Endothelial cell of umbilical vein (primary cell): ENCODE data around the gene CEACAM6. TPM values are rescaled to one million over a fixed set of nuclear protein-coding genes. Genes with fewer than 3 reads are reported as not detected.
"Not testable (repeated sequence)": the region's sequence is repeated elsewhere in the genome, so short reads cannot be mapped to it uniquely, and the experiment has no call there.

Experiments
- BruUV-seq: library from RNA; stranded (reverse); fragments of 400-500 nt; replicated peaks from 2 replicates; lab custom pipeline; 2021; lab: Mats Ljungman, UMichigan
- CTCF ChIA-PET: fragments of 300-600, 350-600 bp; sonication (Branson Sonifier 250); formaldehyde crosslinking; loops from one replicate; lab custom pipeline; 2021; ENCODE audit warnings: antibody characterized with exemption, inconsistent platforms; lab: Charles Lee
- POLR2A ChIA-PET: fragments of 300-600, 350-600 bp; sonication (Branson Sonifier 250); formaldehyde crosslinking; loops from one replicate; lab custom pipeline; 2021; ENCODE audit warnings: antibody characterized with exemption, inconsistent platforms; lab: Charles Lee
- DNase-seq: peaks from one replicate; pipeline ENCODE4 v3.0.0-alpha.2; 2011; ENCODE audit warnings: low read depth, low spot score
- FAIRE-seq: peaks from 2 replicates; lab custom pipeline; 2011; peaks lifted over from hg19 to GRCh38; lab: Jason Lieb, UNC
- H2AFZ ChIP-seq: 2 replicates; pipeline ENCODE4 v1.6.0; 2012; ENCODE audit warnings: low read depth, low read length, control low read depth, inconsistent platforms
- H3K27ac ChIP-seq: 2 replicates; pipeline ENCODE4 v1.5.1; 2011; ENCODE audit warnings: low read depth, mild to moderate bottlenecking, control low read depth, low read length, moderate library complexity; ENCODE audit not compliant: insufficient read depth
- H3K27me3 ChIP-seq, 2 experiments: 2 replicates each; pipeline versions ENCODE4 v1.6.0 to v1.6.1; 2011; ENCODE audit warnings: low read length in 2 of 2, mixed read lengths in 1 of 2; ENCODE audit not compliant: control insufficient read depth in 2 of 2, insufficient read depth in 2 of 2
- H3K36me3 ChIP-seq, 2 experiments: 2 replicates in 1 of 2; 3 replicates in 1 of 2; pipeline ENCODE4 v1.5.1; 2011; ENCODE audit warnings: low read length in 2 of 2, mild to moderate bottlenecking in 1 of 2, moderate library complexity in 1 of 2; ENCODE audit not compliant: control insufficient read depth in 2 of 2, insufficient read depth in 2 of 2; ENCODE audit errors: extremely low read depth in 1 of 2
- H3K4me1 ChIP-seq: 3 replicates; pipeline ENCODE4 v1.5.1; 2011; ENCODE audit warnings: mild to moderate bottlenecking, low read length; ENCODE audit not compliant: control insufficient read depth, insufficient read depth; ENCODE audit errors: extremely low read depth
- H3K4me2 ChIP-seq: 2 replicates; pipeline ENCODE4 v1.6.1; 2011; ENCODE audit warnings: low read length, control low read depth, mixed read lengths; ENCODE audit not compliant: insufficient read depth
- H3K4me3 ChIP-seq, 3 experiments: fragments of 200-600 bp in 1 of 3; sonication (generic), shearing (Covaris generic) in 1 of 3; replicated peaks in 1 of 3; 2 replicates each; pipeline ENCODE4 v1.5.1; 2011 to 2016; ENCODE audit warnings: control low read depth in 3 of 3, low read length in 3 of 3, mild to moderate bottlenecking in 2 of 3, inconsistent platforms in 1 of 3, low read depth in 1 of 3, moderate library complexity in 1 of 3; ENCODE audit not compliant: insufficient read depth in 1 of 3
- H3K79me2 ChIP-seq: 2 replicates; pipeline ENCODE4 v1.6.0; 2012; ENCODE audit warnings: low read length, inconsistent platforms; ENCODE audit not compliant: control insufficient read depth, insufficient read depth
- H3K9ac ChIP-seq: replicated peaks from 2 replicates; pipeline ENCODE3; 2011; ENCODE audit warnings: low read length, control low read depth; ENCODE audit not compliant: insufficient read depth; ENCODE audit errors: extremely low read depth
- H3K9me1 ChIP-seq: replicated peaks from 3 replicates; pipeline ENCODE4 v1.6.0; 2011; ENCODE audit warnings: mild to moderate bottlenecking, low read length; ENCODE audit not compliant: control insufficient read depth, insufficient read depth; ENCODE audit errors: extremely low read depth
- H3K9me3 ChIP-seq: replicated peaks from 2 replicates; pipeline ENCODE4 v1.5.1; 2012; ENCODE audit warnings: low read length, inconsistent platforms; ENCODE audit not compliant: control insufficient read depth, insufficient read depth
- H4K20me1 ChIP-seq: replicated peaks from 2 replicates; pipeline ENCODE3; 2011; ENCODE audit warnings: mild to moderate bottlenecking, low read length; ENCODE audit not compliant: control insufficient read depth, insufficient read depth; ENCODE audit errors: extremely low read depth
- CTCF ChIP-seq, 2 donors: IDR thresholded peaks; 1 replicate in 1 of 2; 2 replicates in 1 of 2; pipeline ENCODE4 v1.5.1; 2011; ENCODE audit warnings: low read length in 2 of 2, mild to moderate bottlenecking in 2 of 2, moderate library complexity in 2 of 2, control low read depth in 1 of 2, inconsistent platforms in 1 of 2, low read depth in 1 of 2; ENCODE audit not compliant: insufficient read depth in 1 of 2; ENCODE audit errors: extremely low read depth in 1 of 2
- EZH2 ChIP-seq: IDR thresholded peaks from 2 replicates; pipeline ENCODE4 v1.6.1; 2012; ENCODE audit warnings: borderline replicate concordance, low read depth, mild to moderate bottlenecking, moderate library complexity, low read length, inconsistent platforms; ENCODE audit not compliant: severe bottlenecking
- FOS ChIP-seq: IDR thresholded peaks from 2 replicates; pipeline ENCODE4 v1.6.1; 2011; ENCODE audit warnings: mild to moderate bottlenecking, low read length, moderate library complexity, borderline replicate concordance; ENCODE audit not compliant: insufficient read depth
- GATA2 ChIP-seq: IDR thresholded peaks from 2 replicates; pipeline ENCODE4 v1.7.0; 2011; ENCODE audit warnings: low read depth, mild to moderate bottlenecking, moderate library complexity, mixed read lengths, low read length; ENCODE audit not compliant: insufficient read length, insufficient read depth
- JUN ChIP-seq: IDR thresholded peaks from 2 replicates; pipeline ENCODE4 v1.6.1; 2011; ENCODE audit warnings: borderline replicate concordance, low read depth; ENCODE audit not compliant: insufficient read length, insufficient read depth
- MYC ChIP-seq: IDR thresholded peaks from one replicate; pipeline ENCODE4 v1.6.1; 2011; ENCODE audit warnings: mild to moderate bottlenecking, low read depth, low read length
- POLR2A ChIP-seq: IDR thresholded peaks from 2 replicates; pipeline ENCODE4 v1.6.1; 2012; ENCODE audit warnings: low read depth, mild to moderate bottlenecking, control low read depth, low read length
- POLR2AphosphoS5 ChIP-seq: IDR thresholded peaks from 2 replicates; pipeline ENCODE4 v1.6.1; 2012; ENCODE audit warnings: low read depth, mild to moderate bottlenecking, control low read depth, low read length, moderate library complexity; ENCODE audit not compliant: insufficient read depth
- dilution Hi-C: fragments of 300-500 bp; cut with MboI; formaldehyde crosslinking; loops from one replicate; pipeline ENCODE4 v1.15.0; 2019; ENCODE audit warnings: low sequenced_read_pairs; ENCODE audit not compliant: extremely low pct_ligation_motif_present
- intact Hi-C: fragments of 100-400 bp; cut with micrococcal nuclease; formaldehyde crosslinking; loops from one replicate; pipeline ENCODE4 v1.10.0; 2022
- polyA plus RNA-seq, 4 experiments: library from polyadenylated mRNA; depleted of rRNA in 3 of 4; stranded (reverse) in 3 of 4; unstranded in 1 of 4; fragments of >200 nt; gene quantifications; 2 replicates each; pipeline versions ENCODE4 v1.2.1 to v1.2.3, GENCODE V29; 2011 to 2012; ENCODE audit warnings: missing spikeins in 1 of 4
- total RNA-seq: library from RNA; stranded (reverse); gene quantifications from 2 replicates; pipeline ENCODE4 v1.2.3, GENCODE V29; 2021
- TF ChIP-seq, protein P1 (sequence below): IDR thresholded peaks from 2 replicates; pipeline ENCODE4 v1.6.1; 2011; ENCODE audit not compliant: insufficient read depth, insufficient read length

CEACAM6 gene
- total and polyA plus RNA-seq, 2 donors (not counting 3 experiments of a cell fraction or from before 2014, with no cell fraction given) = not detected

DNA sequence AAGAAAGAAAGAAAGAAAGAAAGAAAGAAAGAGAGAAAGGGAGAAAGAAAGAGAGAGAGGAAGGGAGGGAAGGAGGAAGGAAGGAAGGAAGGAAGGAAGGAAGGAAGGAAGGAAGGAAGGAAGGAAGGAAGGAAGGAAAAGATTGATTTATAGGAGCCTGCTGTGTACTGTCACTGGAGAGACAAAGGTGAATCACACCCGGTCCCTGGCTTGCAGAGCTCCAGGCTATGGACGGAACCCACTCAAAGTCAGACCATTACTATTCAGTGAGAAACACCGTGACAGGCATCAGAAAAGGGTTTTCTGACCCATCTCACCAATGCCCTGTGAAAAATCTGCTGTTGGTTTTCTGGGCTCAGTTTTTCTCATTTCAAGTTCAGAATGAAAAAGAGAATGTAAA lies 7.3 kb upstream of the CEACAM6 start:
- no peak overlapping the region for H3K4me2 ChIP-seq
- no peaks in the 10 kb centered on the region for H3K36me3 ChIP-seq
- H3K9me1 ChIP-seq = no peaks in the 10 kb centered on the region
- no peak for FAIRE-seq
- no peaks in the 10 kb centered on the region for H4K20me1 ChIP-seq
- no peak overlapping the region for H3K27ac ChIP-seq
- no TSS peak for BruUV-seq
- H3K4me3 ChIP-seq = no peak overlapping the region
- ChIA-PET POLR2A (no interaction called here), CTCF (no interaction called here)
- no peak overlapping the region for H2AFZ ChIP-seq
- H3K79me2 ChIP-seq = no peaks in the 10 kb centered on the region
- intact Hi-C loops = no loop called here
- dilution Hi-C loops = no loop called here
- peaks cover 10 to 12% of the 10 kb centered on the region in 2 experiments for H3K27me3 ChIP-seq
- no peak overlapping the region for H3K9ac ChIP-seq
- no peaks in the 10 kb centered on the region for H3K9me3 ChIP-seq
- no peak for TF ChIP-seq POLR2AphosphoS5
- TF ChIP-seq FOS = no peak
- no peak for TF ChIP-seq EZH2
- no peak for TF ChIP-seq GATA2
- TF ChIP-seq JUN = no peak
- TF ChIP-seq, protein P1, sequence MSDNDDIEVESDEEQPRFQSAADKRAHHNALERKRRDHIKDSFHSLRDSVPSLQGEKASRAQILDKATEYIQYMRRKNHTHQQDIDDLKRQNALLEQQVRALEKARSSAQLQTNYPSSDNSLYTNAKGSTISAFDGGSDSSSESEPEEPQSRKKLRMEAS = no peak
- no peak for TF ChIP-seq POLR2A
- no peak for TF ChIP-seq MYC
- TF ChIP-seq CTCF (IDR thresholded peaks at IDR 0.05; ENCODE audit: extremely low read depth in 1 of 2, insufficient read depth in 1 of 2, low read depth in 1 of 2, low read length in 2 of 2) = no peak
- no peak for DNase-seq
- H3K4me1 ChIP-seq = no peaks in the 10 kb centered on the region

GRCh38 chr19:41750248-41751134 lies 4.8 kb upstream of the CEACAM6 start:
- H3K79me2 ChIP-seq, H3K27ac ChIP-seq, POLR2A ChIA-PET, H3K4me3 ChIP-seq, FAIRE-seq, H3K9me1 ChIP-seq, DNase-seq, H3K4me2 ChIP-seq, H3K4me1 ChIP-seq, dilution Hi-C loops, H3K9me3 ChIP-seq, BruUV-seq, H3K9ac ChIP-seq, H3K36me3 ChIP-seq, intact Hi-C loops, CTCF ChIA-PET, H4K20me1 ChIP-seq, H2AFZ ChIP-seq: not testable (repeated sequence)
- H3K27me3 ChIP-seq = peaks cover 6 to 12% of the 10 kb centered on the region in 2 experiments
